Prostate gland (tissue), 2 donors: ENCODE data around the gene SHANK3. TPM values are rescaled to one million over a fixed set of nuclear protein-coding genes. Genes with fewer than 3 reads are reported as not detected.

ENCODE experiments used
- DNase-seq: peaks from one replicate; pipeline ENCODE4 v3.0.0-alpha.2; 2019; ENCODE audit warnings: low spot score
- H3K27ac ChIP-seq, 2 donors: fragments of 200-600 bp; sonication (generic); 2 replicates each; pipeline ENCODE4 v1.5.1; 2017 to 2019
- H3K27me3 ChIP-seq: fragments of 200-600 bp; sonication (generic); replicated peaks from 2 replicates; pipeline ENCODE4 v1.5.1; 2019; ENCODE audit not compliant: insufficient read depth
- H3K36me3 ChIP-seq, 2 donors: fragments of 200-600 bp; sonication (generic); 1 replicate in 1 of 2; 2 replicates in 1 of 2; pipeline versions ENCODE4 v1.5.1 to v1.8.1; 2017 to 2019
- H3K4me1 ChIP-seq: fragments of 200-600 bp; sonication (generic); replicated peaks from 2 replicates; pipeline ENCODE4 v1.5.1; 2019
- H3K4me3 ChIP-seq, 2 donors: fragments of 200-600 bp; sonication (generic); 2 replicates each; pipeline ENCODE4 v1.5.1; 2017 to 2019
- H3K9me3 ChIP-seq: fragments of 200-600 bp; sonication (generic); 2 replicates; pipeline ENCODE4 v1.5.1; 2017
- CTCF ChIP-seq, 4 experiments: fragments of 200-600 bp in 2 of 4; fragments of 450-650 bp in 2 of 4; sonication (generic) in 2 of 4; IDR thresholded peaks; 1 replicate in 3 of 4; 2 replicates in 1 of 4; pipeline ENCODE4 v1.5.1; 2016 to 2019; ENCODE audit warnings: antibody characterized with exemption in 4 of 4, mild to moderate bottlenecking in 2 of 4, moderate library complexity in 2 of 4
- POLR2A ChIP-seq: fragments of 450-650 bp; IDR thresholded peaks from one replicate; pipeline ENCODE4 v1.6.1; 2016; ENCODE audit warnings: antibody characterized with exemption, mild to moderate bottlenecking
- POLR2AphosphoS5 ChIP-seq: sonication (generic); formaldehyde crosslinking; IDR thresholded peaks from one replicate; pipeline ENCODE4 v1.6.1; 2017; ENCODE audit warnings: antibody characterized with exemption
- WGBS: methylation state at CpG from one replicate; pipeline ENCODE4 v1.1.5; 2018; 5-methylcytosine and 5-hydroxymethylcytosine counted together
- intact Hi-C: fragments of 100-400 bp; cut with DNase I; formaldehyde crosslinking; loops from one replicate; pipeline ENCODE4 v1.14.2; 2022
- total RNA-seq, 2 donors: library from RNA; depleted of rRNA; stranded (reverse); fragments of >200 nt; gene quantifications; one replicate each; pipeline ENCODE4 v1.1.0, GENCODE V29; 2016

The SHANK3 gene
- total RNA-seq, 2 donors from 2014 or later = 9.1 to 18.3 TPM

DNA sequence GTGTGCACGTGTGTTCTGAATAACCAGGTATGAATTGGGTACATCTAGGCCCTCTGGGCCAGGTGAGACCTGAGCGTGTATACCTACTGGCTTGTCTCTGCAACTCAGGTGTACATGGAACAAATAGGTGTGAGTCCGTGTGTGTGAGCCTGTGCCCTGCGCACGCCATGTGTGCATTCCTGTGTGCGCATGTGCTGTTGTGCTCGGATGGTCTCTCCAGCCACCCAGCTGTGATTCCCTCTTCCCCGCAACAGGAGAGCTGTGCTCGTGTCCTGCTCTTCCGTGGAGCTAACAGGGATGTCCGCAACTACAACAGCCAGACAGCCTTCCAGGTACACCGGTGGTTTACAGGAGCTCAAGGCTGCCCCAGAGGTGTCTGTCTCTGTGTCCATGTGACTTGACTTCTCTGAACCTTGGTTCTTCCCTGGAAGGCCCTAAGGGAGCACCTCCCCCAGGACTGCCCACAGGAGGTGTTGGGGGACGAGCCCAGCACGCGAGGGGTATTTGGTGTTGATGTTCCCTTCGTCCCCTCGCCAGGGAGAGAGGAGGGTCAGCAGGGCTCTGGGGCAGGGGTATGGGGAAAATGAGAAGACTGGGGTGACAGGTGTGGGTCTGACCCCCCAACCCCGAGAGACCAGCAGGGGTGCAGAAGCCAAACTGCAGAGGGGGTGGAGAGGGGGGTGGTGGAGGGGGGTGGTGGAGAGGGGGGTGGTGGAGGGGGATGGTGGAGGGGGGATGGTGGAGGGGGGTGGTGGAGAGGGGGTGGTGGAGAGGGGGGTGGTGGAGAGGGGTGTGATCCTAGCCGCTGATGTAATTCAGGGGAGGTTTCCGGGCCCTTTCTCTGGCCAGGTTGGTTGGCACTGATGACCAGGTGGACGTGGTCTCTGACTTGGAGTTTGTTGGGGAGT, 10.7 kb downstream of the SHANK3 start:
- H3K36me3 ChIP-seq = no peaks in the 10 kb centered on the region
- H3K4me1 ChIP-seq = no peaks in the 10 kb centered on the region
- no peaks in the 10 kb centered on the region for H3K9me3 ChIP-seq
- no peak for TF ChIP-seq POLR2AphosphoS5
- no peak for TF ChIP-seq POLR2A
- TF ChIP-seq CTCF (IDR thresholded peaks at IDR 0.05) = no peak
- 87% methylated on average over 21 of the region's 21 CpGs for WGBS
- H3K27ac ChIP-seq = no peak overlapping the region
- intact Hi-C loops = no loop called here
- DNase-seq = no peak
- H3K4me3 ChIP-seq = no peak overlapping the region
- no peaks in the 10 kb centered on the region for H3K27me3 ChIP-seq

DNA sequence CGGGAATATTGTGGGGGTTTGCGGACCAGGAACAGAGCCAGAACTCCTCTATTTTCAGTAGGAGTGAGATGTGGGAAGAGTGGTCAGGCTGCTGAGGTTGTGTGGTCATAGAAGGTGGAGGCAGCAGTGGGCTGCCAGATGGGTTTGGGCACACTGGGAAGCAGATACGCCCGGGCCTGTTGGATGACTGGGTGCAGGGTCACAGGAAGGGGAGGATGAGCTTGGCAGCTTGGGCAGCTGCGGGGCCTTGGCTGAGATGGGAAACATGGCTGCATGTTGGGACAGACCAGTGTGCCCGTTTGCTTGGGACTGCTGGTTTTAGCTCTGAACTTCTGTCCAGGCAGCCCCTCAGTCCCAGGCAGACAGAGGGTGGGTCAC, 11.4 kb downstream of the SHANK3 start:
- H3K4me3 ChIP-seq = no peak overlapping the region
- no peaks in the 10 kb centered on the region for H3K27me3 ChIP-seq
- no peaks in the 10 kb centered on the region for H3K4me1 ChIP-seq
- H3K27ac ChIP-seq = no peak overlapping the region
- WGBS = 52% methylated on average over 6 of the region's 6 CpGs
- no peak for TF ChIP-seq CTCF (IDR thresholded peaks at IDR 0.05)
- TF ChIP-seq POLR2A = no peak
- TF ChIP-seq POLR2AphosphoS5 = no peak
- intact Hi-C loops = no loop called here
- DNase-seq = no peak
- H3K9me3 ChIP-seq = no peaks in the 10 kb centered on the region
- no peaks in the 10 kb centered on the region for H3K36me3 ChIP-seq

GRCh38 chr22:50684501-50684900, 11.9 kb downstream of the SHANK3 start:
- Histone ChIP-seq H3K27me3 (no peaks in the 10 kb centered on the region), H3K36me3 (no peaks in the 10 kb centered on the region), H3K27ac (no peak overlapping the region), H3K4me1 (no peaks in the 10 kb centered on the region), H3K9me3 (no peaks in the 10 kb centered on the region), H3K4me3 (no peak overlapping the region)
- whole genome bisulfite sequencing = 90% methylated on average over 8 of the region's 8 CpGs
- no peak for TF ChIP-seq POLR2A
- TF ChIP-seq CTCF (IDR thresholded peaks at IDR 0.05) = no peak
- no peak for TF ChIP-seq POLR2AphosphoS5
- intact Hi-C loops = no loop called here
- no peak for DNase-seq

- Histone ChIP-seq H3K36me3 (no peaks in the 10 kb centered on the region), H3K27me3 (no peaks in the 10 kb centered on the region), H3K9me3 (no peaks in the 10 kb centered on the region), H3K27ac (no peak overlapping the region), H3K4me1 (no peaks in the 10 kb centered on the region), H3K4me3 (no peak overlapping the region)
- DNase-seq = no peak
- intact Hi-C loops = no loop called here
- 49% methylated on average over 10 of the region's 10 CpGs for WGBS
- TF ChIP-seq POLR2AphosphoS5 (no peak), POLR2A (no peak), CTCF (IDR thresholded peaks at IDR 0.05) (no peak)
These were observed 12.4 kb downstream of the SHANK3 start for GRCh38 chr22:50684986-50685385.

- WGBS = 64% methylated on average over 8 of the region's 9 CpGs
- Histone ChIP-seq H3K4me3 (no peak overlapping the region), H3K9me3 (no peaks in the 10 kb centered on the region), H3K4me1 (no peaks in the 10 kb centered on the region), H3K27me3 (no peaks in the 10 kb centered on the region), H3K36me3 (no peaks in the 10 kb centered on the region), H3K27ac (no peak overlapping the region)
- intact Hi-C loops = no loop called here
- no peak for DNase-seq
- TF ChIP-seq POLR2AphosphoS5 = no peak
- no peak for TF ChIP-seq POLR2A
- TF ChIP-seq CTCF (IDR thresholded peaks at IDR 0.05) = no peak
These were observed 14.2 kb downstream of the SHANK3 start for GRCh38 chr22:50686794-50687193.
